Urothelium cell line (cell line): ENCODE measurements around the gene PCDHGA6.
"Not testable (repeated sequence)": the region's sequence is repeated elsewhere in the genome, so short reads cannot be mapped to it uniquely, and the experiment has no call there.

Experiments
- DNase-seq: peaks from one replicate; pipeline ENCODE4 v3.0.0; 2011; ENCODE audit warnings: low spot score, mixed read lengths
- FAIRE-seq: peaks from 2 replicates; lab custom pipeline; 2011; peaks lifted over from hg19 to GRCh38; lab: Jason Lieb, UNC

PCDHGA6 gene

DNA sequence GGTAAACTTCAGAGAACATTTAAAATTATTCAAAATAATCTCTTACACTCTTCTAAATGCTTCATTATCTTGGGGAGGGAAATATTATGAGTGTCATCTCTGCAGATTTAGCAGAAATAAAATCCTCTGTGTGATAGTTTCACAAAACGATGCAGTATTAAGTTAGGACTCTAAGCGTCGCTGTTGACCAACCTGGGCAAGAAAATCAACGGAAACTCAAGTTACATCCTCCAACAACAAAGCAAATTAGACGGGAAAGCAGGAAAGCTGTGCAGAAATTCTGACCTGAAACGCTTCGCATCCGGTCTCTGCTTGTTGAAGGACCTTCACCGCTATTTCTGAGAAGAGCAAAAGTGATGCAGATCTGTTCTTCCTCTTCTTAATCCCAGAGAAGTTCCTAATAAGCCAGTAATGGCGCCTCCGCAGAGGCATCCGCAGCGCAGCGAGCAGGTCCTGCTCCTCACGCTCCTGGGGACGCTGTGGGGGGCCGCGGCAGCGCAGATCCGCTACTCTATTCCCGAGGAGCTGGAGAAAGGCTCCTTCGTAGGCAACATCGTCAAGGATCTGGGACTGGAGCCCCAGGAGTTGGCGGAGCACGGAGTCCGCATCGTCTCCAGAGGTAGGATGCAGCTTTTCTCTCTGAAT lies at the start of gene PCDHGA6:
Gene PCDHGA6, plus strand, starts transcription at position 219 of the 645 bp plus-strand sequence. Its CDS starts 193 bp downstream, at position 412.
- DNase-seq (no peak), FAIRE-seq (no peak)

DNA sequence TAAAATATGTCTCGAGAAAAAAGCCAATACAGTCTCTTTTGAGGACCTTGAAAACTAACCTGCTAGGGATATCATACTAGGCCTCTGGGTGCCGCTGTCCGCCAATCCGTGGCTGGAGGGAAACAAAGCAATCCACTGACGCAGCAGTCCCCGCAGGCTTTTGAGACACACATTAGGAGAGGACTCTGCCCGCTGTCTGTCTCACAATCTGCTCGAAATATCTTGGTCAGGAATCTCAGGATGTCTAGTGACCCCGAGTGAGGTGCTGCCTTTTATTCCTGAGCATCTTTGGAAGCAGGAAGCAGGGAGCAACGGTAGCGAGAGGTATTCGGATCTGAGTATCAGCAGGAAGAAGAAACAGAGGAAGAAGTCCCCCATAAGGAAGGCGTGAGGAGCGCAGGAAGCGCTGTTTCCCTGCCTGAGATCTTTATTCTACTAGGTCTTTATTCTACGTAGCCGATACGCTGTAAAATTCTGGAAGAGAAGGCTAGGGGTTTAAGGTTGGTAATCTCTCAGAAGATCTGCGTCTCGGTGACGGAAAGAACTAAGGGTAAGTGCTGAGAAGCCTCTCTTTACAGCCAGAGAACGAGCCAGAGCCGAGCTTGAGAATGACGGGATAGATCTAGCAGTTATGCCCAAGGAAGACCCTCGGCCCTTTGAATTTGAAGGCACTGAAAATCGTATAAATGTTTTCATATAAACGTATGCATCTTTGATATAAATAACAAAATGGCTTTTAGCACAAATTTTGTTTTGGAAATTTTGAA lies 47.4 kb upstream of the PCDHGA6 start:
- FAIRE-seq (no peak), DNase-seq (peak; percentile 61)

DNA sequence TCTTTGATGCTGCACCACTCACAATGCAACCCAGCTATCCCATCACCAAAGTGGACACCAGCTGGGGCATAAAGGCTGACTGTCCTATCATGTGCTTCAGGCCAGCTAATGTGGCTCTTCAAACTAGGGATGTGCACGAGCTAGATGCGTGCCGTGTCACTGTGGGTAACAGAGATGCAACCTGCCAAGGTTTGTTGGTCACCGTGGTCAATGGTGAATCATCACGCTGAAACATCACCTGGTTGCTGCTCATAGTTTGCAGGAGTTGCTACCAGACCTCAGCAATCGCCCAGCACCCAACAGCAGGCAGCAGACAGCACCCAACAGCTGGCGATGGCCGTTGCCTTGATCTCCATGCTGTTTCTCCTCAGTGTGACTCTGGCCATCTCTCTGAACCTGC lies 45.5 kb upstream of the PCDHGA6 start:
- FAIRE-seq (no peak), DNase-seq (no peak)

DNA sequence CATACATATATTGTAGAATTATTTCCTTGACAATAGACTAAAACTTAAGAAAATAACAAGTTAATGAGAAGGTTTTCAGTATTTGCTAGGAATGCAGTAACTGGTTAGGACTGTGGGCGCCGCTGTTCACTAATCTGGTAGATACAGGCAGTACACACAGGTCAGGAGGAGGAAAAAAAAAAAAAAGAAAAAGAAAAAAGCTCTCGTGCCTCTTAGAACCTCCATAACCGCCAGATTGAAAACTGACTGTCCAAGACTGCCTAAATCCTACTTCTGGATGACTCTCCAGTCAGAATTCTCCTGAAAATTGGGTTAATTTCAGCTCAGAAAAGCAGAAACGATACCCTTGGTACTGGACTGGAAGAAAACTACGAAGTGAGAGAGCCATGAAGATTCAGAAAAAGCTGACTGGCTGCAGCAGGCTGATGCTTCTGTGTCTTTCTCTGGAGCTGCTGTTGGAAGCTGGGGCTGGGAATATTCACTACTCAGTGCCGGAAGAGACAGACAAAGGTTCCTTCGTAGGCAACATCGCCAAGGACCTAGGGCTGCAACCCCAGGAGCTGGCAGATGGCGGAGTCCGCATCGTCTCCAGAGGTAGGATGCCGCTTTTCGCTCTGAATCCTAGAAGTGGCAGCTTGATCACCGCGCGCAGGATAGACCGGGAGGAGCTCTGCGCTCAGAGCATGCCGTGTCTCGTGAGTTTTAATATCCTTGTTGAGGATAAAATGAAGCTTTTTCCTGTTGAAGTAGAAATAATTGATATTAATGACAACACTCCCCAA lies 43.2 kb upstream of the PCDHGA6 start, which contains the start of gene PCDHGA1:
Gene PCDHGA1, plus strand, starts transcription at position 216 of the 782 bp plus-strand sequence.
- DNase-seq: no peak
- FAIRE-seq: no peak

DNA sequence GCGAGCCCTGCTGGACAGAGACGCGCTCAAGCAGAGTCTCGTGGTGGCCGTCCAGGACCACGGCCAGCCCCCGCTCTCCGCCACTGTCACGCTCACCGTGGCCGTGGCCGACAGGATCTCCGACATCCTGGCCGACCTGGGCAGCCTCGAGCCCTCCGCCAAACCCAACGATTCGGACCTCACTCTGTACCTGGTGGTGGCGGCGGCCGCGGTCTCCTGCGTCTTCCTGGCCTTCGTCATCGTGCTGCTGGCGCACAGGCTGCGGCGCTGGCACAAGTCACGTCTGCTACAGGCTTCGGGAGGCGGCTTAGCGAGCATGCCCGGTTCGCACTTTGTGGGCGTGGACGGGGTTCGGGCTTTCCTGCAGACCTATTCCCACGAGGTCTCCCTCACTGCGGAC lies 41.1 kb upstream of the PCDHGA6 start:
- not testable (repeated sequence) for FAIRE-seq, DNase-seq

DNA sequence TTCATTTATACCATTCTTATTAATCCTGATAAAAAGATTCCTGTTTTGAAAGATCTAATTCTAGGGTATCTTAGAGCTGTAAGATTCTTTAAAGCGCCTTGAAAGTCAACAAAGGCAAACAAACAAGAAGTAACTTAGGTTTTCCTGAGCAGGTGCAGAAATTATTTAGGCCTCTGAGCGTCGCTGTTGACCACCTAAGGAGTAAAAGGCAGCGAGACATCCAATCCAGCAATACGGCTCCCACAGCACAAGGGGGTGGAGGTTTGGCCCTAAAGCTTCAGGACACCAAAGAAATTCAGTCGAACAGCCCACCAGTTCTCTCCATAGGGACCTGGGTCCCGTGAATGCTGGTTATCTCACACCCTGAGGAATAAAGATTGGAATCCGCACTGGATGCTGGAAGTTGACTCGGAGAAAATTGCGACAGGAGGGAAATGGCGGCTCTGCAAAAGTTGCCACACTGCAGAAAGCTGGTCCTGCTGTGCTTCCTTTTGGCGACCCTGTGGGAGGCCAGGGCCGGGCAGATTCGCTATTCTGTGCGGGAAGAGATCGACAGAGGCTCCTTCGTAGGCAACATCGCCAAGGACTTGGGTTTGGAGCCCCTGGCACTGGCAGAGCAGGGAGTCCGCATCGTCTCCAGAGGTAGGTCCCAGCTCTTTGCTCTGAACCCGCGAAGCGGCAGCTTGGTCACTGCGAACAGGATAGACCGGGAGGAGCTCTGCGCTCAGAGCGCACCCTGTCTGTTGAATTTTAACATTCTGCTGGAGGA lies 35.0 kb upstream of the PCDHGA6 start, which contains the start of gene PCDHGA2:
Gene PCDHGA2, plus strand, starts transcription at position 223 of the 769 bp plus-strand sequence.
- FAIRE-seq (no peak), DNase-seq (peak; percentile 12)

DNA sequence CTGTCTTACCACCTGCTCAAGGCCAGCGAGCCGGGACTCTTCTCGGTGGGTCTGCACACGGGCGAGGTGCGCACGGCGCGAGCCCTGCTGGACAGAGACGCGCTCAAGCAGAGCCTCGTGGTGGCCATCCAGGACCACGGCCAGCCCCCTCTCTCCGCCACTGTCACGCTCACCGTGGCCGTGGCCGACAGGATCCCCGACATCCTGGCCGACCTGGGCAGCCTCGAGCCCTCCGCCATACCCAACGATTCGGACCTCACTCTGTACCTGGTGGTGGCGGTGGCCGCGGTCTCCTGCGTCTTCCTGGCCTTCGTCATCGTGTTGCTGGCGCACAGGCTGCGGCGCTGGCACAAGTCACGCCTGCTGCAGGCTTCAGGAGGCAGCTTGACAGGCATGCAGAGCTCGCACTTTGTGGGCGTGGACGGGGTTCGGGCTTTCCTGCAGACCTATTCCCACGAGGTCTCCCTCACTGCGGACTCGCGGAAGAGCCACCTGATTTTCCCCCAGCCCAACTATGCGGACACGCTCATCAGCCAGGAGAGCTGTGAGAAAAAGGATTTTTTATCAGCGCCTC lies 32.8 kb upstream of the PCDHGA6 start:
- DNase-seq, FAIRE-seq: not testable (repeated sequence)

DNA sequence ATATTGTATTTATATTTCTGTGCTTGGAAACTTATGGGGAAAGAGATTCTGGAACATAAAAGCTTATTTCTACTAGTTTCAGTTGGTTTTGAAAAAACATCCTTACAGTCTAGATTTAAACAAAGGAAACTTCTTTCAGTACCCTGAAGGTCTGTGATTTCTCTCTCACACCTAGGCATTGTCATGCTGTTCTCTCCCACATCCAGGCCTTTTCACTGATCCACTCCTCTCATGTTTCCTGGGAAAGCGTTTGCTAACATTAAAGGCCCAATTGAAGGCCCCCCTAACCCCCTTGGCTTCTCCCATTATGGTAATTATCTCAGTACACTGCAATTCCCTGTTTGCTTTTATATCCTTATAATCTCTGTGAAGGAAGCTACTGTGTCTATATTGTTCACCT lies 30.9 kb upstream of the PCDHGA6 start:
- FAIRE-seq (no peak), DNase-seq (no peak)

DNA sequence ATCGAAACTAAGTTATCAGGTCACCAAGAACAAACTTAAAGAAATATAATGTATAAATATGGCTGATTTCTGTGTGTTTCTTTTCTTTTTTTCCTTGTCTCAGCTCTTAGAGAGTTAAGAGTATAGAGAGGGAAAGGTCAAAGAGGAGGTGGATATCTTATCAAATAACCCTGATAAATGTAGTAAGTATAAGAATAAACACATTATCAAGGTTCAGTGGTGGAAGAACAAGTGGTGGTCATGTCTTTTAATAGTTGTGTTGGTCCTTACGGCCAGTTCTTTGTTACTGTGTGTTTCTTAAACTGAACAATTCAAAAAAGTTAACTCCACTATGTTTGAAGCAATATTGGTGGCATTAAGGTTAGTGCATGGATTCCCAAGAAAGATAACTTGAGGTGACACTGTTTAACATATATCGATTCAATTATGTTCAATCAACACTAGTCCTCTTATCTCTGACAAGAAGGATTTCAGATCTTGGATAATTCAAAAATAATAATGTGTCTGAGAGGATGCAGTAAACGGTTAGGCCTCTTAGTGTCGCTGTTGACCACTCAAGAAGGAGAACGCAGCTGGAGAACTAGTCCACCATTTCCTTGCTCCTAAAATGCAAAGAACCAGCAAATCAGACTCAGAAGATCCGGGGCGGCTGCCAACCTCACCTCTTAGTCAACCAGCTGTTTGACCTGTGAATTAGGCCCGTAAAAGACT lies 30.3 kb upstream of the PCDHGA6 start, which contains the start of gene PCDHGA3:
Gene PCDHGA3, plus strand, starts transcription at position 588 of the 711 bp plus-strand sequence. CDS start 205 bp downstream, outside the sequence.
- no peak for DNase-seq
- FAIRE-seq: no peak

DNA sequence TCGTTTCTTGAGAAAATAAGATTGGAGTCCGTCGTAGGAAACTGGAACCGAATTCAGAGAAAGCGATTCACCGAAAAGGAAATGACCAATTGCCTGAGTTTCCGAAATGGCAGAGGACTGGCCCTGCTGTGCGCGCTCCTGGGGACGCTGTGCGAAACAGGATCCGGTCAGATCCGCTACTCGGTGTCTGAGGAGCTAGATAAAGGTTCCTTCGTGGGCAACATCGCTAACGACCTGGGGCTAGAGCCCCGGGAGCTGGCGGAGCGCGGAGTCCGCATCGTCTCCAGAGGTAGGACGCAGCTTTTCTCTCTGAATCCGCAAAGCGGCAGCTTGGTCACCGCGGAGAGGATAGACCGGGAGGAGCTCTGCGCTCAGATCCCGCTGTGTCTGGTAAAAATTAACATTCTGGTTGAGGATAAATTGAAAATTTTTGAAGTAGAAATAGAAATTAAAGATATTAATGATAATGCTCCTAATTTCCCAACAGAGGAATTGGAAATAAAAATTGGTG lies 29.7 kb upstream of the PCDHGA6 start:
- DNase-seq (no peak), FAIRE-seq (no peak)

DNA sequence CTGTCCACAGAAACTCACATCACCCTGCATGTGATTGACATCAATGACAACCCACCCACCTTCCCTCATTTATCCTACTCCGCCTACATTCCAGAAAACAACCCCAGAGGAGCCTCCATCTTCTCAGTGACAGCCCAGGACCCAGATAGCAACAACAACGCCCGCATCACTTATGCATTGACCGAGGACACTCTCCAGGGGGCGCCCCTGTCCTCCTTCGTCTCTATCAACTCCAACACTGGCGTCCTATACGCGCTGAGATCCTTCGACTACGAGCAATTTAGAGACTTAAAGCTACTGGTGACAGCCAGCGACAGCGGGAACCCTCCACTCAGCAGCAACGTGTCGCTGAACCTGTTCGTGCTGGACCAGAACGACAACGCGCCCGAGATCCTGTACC lies 28.4 kb upstream of the PCDHGA6 start:
- DNase-seq: no peak
- FAIRE-seq: no peak

DNA sequence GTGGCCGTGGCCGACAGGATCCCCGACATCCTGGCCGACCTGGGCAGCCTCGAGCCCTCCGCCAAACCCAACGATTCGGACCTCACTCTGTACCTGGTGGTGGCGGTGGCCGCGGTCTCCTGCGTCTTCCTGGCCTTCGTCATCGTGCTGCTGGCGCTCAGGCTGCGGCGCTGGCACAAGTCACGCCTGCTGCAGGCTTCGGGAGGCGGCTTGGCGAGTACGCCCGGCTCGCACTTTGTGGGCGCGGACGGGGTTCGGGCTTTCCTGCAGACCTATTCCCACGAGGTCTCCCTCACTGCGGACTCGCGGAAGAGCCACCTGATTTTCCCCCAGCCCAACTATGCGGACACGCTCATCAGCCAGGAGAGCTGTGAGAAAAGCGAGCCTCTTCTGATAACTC lies 27.7 kb upstream of the PCDHGA6 start:
- FAIRE-seq, DNase-seq: not testable (repeated sequence)

DNA sequence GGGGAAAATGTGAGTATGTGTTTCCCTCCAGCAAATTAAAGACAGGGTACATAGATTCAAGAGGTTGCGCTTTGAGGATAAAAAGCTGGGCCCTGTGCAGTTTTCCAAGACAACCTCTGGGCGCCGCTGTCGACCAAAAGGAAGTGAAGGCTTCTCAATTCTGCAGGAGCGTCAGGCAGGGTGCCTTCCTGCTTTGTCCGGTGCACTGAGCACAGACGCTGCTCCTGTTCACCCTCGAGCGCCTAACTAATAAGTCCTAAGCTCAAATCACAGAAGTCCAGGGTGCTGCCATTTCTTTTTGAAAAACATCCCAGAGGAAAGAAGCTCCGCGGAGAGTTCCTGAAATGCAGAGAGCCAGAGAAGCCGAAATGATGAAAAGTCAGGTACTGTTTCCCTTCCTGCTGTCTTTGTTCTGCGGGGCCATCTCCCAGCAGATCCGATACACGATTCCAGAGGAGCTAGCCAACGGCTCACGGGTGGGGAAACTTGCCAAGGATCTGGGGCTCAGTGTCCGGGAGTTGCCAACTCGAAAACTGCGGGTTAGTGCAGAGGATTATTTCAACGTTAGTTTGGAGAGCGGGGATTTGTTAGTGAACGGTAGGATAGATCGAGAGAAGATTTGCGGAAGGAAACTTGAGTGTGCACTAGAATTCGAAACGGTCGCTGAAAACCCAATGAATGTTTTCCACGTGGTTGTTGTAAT lies 23.6 kb upstream of the PCDHGA6 start, which contains the start of gene PCDHGB1:
Gene PCDHGB1, plus strand, starts transcription at position 183 of the 703 bp plus-strand sequence. Its CDS starts 162 bp downstream, at position 345.
- no peak for FAIRE-seq
- DNase-seq: peak; percentile 69

DNA sequence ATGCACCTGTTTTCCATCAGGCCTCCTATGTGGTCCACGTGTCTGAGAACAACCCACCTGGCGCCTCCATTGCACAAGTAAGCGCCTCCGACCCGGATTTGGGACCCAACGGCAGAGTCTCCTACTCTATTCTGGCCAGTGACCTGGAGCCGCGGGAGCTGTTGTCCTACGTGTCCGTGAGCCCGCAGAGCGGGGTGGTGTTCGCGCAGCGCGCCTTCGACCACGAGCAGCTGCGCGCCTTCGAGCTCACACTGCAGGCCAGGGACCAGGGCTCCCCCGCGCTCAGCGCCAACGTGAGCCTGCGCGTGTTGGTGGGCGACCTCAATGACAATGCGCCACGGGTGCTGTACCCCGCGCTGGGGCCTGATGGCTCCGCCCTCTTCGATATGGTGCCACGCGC lies 22.1 kb upstream of the PCDHGA6 start:
- FAIRE-seq (no peak), DNase-seq (no peak)

DNA sequence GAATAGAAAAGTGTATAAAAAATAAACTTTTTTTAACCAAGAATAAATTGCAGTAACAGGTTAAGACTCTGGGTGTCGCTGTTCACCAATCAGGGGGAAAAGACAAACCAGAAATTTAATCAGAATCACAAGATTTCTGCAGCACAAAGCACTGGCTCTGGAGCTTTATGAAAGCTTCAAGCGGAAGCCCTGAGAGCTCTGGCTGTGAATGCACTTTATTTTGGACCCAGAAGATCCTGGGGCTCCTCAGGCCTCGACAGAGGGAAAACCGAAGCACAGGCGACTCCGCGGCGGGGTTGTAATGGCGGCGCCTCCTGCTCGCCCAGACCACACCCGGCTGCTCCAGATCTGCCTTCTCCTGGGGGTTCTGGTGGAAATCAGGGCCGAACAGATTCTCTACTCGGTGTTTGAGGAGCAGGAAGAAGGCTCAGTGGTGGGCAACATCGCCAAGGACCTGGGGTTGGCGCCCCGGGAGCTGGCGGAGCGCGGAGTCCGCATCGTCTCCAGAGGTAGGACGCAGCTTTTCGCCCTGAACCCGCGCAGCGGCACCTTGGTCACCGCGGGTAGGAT lies 18.7 kb upstream of the PCDHGA6 start, which contains the start of gene PCDHGA4:
Gene PCDHGA4, plus strand, starts transcription at position 122 of the 570 bp plus-strand sequence. Its CDS starts 87 bp downstream, at position 209.
- no peak for FAIRE-seq
- DNase-seq: no peak

DNA sequence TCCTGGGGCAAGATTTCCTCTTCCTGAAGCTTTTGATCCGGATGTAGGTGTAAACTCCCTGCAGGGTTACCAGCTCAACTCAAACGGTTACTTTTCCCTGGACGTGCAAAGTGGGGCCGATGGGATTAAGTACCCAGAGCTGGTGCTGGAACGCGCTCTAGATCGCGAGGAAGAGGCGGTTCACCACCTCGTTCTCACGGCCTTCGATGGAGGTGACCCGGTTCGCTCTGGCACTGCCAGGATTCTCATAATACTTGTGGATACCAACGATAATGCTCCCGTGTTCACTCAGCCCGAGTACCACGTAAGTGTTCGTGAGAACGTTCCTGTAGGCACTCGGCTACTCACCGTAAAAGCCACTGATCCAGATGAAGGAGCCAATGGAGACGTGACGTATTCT lies 18.1 kb upstream of the PCDHGA6 start:
- no peak for FAIRE-seq
- DNase-seq: no peak

DNA sequence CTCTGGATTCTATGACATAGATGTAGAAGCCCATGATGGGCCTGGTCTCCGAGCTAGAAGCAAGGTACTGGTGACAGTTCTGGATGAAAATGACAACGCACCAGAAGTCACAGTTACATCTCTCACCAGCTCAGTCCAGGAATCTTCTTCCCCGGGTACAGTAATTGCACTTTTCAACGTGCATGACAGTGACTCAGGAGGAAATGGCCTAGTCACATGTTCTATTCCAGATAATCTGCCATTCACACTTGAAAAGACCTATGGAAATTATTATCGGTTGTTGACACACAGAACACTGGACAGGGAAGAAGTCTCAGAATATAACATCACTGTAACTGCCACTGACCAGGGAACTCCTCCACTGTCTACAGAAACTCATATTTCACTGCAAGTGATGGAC lies 17.6 kb upstream of the PCDHGA6 start:
- DNase-seq: no peak
- no peak for FAIRE-seq

DNA sequence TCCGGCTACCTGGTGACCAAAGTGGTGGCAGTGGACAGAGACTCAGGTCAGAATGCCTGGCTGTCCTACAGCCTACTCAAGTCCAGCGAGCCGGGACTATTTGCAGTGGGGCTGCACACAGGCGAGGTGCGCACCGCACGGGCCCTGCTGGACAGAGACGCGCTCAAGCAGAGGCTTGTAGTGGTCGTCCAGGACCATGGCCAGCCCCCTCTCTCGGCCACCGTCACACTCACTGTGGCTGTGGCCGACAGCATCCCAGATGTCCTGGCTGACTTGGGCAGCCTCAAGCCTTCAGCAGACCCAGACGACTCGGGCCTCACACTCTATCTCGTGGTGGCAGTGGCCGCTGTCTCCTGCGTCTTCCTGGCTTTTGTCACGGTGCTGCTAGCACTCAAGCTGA lies 16.7 kb upstream of the PCDHGA6 start:
- FAIRE-seq: no peak
- no peak for DNase-seq
